ENCODE results near the gene ANXA1. TPM values are rescaled to one million over a fixed set of nuclear protein-coding genes. Genes with fewer than 3 reads are reported as not detected.
"Not testable (repeated sequence)": the region's sequence is repeated elsewhere in the genome, so short reads cannot be mapped to it uniquely, and the experiment has no call there.

The ANXA1 gene
- total and polyA plus RNA-seq, 4 donors: 4.8 to 28.6 (median 14.5) TPM

GRCh38 chr9:73107489-73108069 is 44.1 kb upstream of the ANXA1 start:
- not testable (repeated sequence) for DNase-seq (ENCODE audit: low spot score); H3K36me3 ChIP-seq (ENCODE audit: control insufficient read depth in 4 of 4, insufficient read depth in 3 of 4, low read depth in 1 of 4, low read length in 3 of 4); H3K9me3 ChIP-seq (ENCODE audit: control insufficient read depth in 4 of 4, low read length in 3 of 4); H3K27me3 ChIP-seq (ENCODE audit: control insufficient read depth in 4 of 4, insufficient read depth in 4 of 4, low read length in 3 of 4); H3K4me1 ChIP-seq (ENCODE audit: control insufficient read depth in 4 of 4, insufficient read depth in 4 of 4, low read length in 3 of 4); H3K9ac ChIP-seq (ENCODE audit: low read depth in 1 of 2, low read length in 2 of 2); H3K4me3 ChIP-seq (ENCODE audit: low read depth in 1 of 3, low read length in 3 of 3); H3K27ac ChIP-seq (ENCODE audit: low read depth in 1 of 2, low read length in 2 of 2)
- 68% methylated on average over 5 of the region's 5 CpGs for WGBS
- TF ChIP-seq CTCF (IDR thresholded peaks at IDR 0.05; ENCODE audit: low read depth, low read length, missing input control) (peak; percentile 61), RAD21 (IDR thresholded peaks at IDR 0.05) (peak; percentile 75 to 83)

- H3K27ac ChIP-seq (ENCODE audit: low read depth in 1 of 2, low read length in 2 of 2): no peak overlapping the region
- H3K9ac ChIP-seq (ENCODE audit: low read depth in 1 of 2, low read length in 2 of 2): no peak overlapping the region
- H3K4me3 ChIP-seq (ENCODE audit: low read depth in 1 of 3, low read length in 3 of 3): no peak overlapping the region
- H3K4me1 ChIP-seq (ENCODE audit: control insufficient read depth in 4 of 4, insufficient read depth in 4 of 4, low read length in 3 of 4): no peaks in the 10 kb centered on the region
- no peaks in the 10 kb centered on the region for H3K36me3 ChIP-seq (ENCODE audit: control insufficient read depth in 4 of 4, insufficient read depth in 3 of 4, low read depth in 1 of 4, low read length in 3 of 4)
- TF ChIP-seq REST (IDR thresholded peaks at IDR 0.05) (no peak), HNF4G (IDR thresholded peaks at IDR 0.05) (no peak), ATF3 (IDR thresholded peaks at IDR 0.05) (no peak), SP1 (IDR thresholded peaks at IDR 0.05) (no peak), RXRA (IDR thresholded peaks at IDR 0.05) (no peak), CTCF (IDR thresholded peaks at IDR 0.05; ENCODE audit: low read depth, low read length, missing input control) (no peak), TAF1 (conservative IDR thresholded peaks at IDR 0.05) (no peak), FOXA2 (IDR thresholded peaks at IDR 0.05) (no peak), GABPA (IDR thresholded peaks at IDR 0.05 in 1 of 2, conservative IDR thresholded peaks at IDR 0.05 in 1 of 2) (no peak), FOXA1 (IDR thresholded peaks at IDR 0.05) (no peak), YY1 (IDR thresholded peaks at IDR 0.05) (no peak), EGR1 (IDR thresholded peaks at IDR 0.05; ENCODE audit: low read depth in 2 of 2) (no peak), JUND (IDR thresholded peaks at IDR 0.05) (no peak), NR2F2 (IDR thresholded peaks at IDR 0.05) (no peak), MAX (IDR thresholded peaks at IDR 0.05) (no peak), RAD21 (IDR thresholded peaks at IDR 0.05) (no peak), ZBTB33 (IDR thresholded peaks at IDR 0.05) (no peak), HNF4A (conservative IDR thresholded peaks at IDR 0.05) (no peak)
- DNase-seq (ENCODE audit: low spot score): no peak
- no peaks in the 10 kb centered on the region for H3K27me3 ChIP-seq (ENCODE audit: control insufficient read depth in 4 of 4, insufficient read depth in 4 of 4, low read length in 3 of 4)
- no peaks in the 10 kb centered on the region for H3K9me3 ChIP-seq (ENCODE audit: control insufficient read depth in 4 of 4, low read length in 3 of 4)
These were observed 37.6 kb upstream of the ANXA1 start for GRCh38 chr9:73114058-73114457.

All from liver (tissue), 9 donors.